ENCODE data around the gene LNX1.

Gene LNX1

DNA sequence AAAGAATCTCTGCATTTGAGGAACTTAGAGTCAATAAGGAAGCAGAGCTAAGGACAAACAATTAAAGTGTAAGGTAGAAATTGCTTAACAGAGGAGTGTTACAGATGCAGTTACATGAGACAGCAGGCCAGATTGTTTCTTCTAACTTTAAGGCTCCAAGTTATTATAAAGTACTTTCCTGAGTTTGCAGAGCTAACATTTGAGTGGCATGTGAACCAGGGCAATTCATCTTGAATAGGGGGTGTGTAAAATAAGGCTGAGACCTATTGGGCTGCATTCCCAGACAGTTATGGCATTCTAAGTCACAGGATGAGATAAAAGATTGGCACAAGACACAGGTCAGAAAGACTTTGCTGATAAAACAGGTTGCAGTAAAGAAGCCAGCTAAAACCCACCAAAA lies 7.6 kb upstream of the LNX1 start:
- DNase-seq = peak; percentile 39

DNA sequence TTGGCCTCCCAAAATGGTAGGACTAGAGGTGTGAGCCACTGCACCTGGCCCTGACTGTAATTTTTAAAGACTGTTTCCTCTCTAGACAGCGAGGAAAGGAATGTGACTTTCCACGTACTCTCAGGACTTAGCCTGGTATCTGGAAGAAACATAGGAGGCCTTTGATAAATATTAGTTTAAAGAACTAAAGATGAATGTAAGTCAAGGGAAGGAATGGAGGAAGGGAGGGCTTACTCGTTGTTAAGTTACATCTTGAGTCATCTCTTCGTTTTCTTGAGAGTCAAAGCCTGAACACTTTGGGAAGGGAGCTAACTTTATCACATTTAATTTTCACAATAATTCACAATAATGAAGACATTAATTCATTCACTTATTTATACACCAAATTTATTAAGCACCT lies 7.2 kb upstream of the LNX1 start:
- peak; percentile 45 for DNase-seq

DNA sequence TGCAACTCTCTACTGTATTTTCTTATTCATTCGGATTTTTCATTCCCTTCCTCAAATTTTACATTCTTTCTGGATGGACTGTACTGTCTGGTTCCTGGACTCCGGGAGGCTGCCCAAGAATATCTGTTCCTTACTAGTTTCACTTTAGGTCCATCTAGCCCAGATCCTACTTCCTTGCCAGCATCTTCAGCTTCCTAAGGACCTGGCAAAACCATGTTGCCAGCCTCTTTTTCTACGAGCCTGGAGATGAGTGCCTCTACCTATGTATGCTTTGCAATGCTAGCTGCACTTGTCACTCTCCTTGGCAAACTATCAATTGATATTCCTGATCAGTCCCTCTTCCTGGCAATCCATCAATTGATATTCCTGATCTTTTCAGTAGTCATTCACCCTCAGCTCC lies 5.6 kb upstream of the LNX1 start:
- no peak for DNase-seq

DNA sequence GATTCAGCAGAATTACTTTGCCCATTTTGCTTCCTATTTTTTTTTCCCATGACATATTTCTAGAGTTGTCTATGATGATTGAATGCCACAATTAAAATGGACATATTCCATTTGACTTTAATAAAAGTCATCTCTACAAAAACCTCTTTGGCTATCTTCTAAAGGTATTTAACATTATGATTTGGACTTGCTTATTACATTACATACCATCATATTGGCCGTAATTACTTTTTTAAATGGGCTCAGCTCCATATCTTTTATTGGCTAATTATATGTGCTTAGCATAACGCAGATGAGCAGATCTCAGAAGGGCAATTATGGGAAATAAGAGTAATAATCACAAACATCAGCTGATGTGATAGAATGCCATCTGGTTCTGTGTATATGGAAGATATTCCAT lies 4.5 kb upstream of the LNX1 start:
- no peak for DNase-seq

- no peak for DNase-seq
These were observed 3.9 kb upstream of the LNX1 start for GRCh38 chr4:53595204-53595603.

GRCh38 chr4:53593765-53594164 lies 2.5 kb upstream of the LNX1 start:
- DNase-seq = no peak

GRCh38 chr4:53592686-53593501 lies 1.6 kb upstream of the LNX1 start:
- peak; percentile 25 for DNase-seq

GRCh38 chr4:53592122-53592521 lies 836 bp upstream of the LNX1 start:
- no peak for DNase-seq

DNA sequence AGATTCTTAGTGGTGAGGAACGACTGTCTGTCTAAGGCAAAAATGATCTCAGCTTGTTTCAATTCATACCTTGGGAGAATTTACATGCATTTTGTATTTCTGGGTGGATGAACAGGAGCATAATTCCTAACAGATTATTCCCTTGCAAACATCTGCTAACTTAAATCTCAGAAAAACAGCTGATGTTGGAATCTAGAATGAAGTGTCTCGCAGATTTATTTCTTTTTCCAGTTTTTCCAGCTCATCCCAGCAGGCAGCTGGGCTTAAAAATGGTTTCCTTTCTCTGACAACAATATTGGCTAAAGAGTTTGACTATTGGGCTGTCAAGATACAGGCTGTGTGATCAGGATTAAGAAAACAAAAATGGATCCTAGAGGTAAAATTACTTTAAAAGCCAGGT lies 1.1 kb downstream of the LNX1 start:
- DNase-seq = no peak

DNA sequence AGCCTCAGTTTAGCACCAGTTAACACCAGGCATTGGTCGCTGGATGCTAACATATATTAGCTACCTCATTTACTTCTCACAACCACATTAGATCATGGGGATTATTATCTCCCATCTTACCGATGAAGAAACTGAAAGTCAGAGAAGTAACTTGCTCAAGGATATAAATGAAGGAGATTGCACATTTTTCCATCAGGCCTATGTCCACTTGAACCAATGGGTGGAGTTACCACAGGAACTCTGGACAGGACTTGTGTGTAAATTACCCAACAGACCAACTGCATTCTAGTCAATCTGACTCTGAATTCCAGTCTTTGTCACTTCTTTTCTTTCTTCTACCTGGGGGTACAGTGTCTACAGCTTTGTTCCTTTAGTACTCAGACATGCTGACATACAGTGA lies 1.8 kb downstream of the LNX1 start:
- no peak for DNase-seq

DNA sequence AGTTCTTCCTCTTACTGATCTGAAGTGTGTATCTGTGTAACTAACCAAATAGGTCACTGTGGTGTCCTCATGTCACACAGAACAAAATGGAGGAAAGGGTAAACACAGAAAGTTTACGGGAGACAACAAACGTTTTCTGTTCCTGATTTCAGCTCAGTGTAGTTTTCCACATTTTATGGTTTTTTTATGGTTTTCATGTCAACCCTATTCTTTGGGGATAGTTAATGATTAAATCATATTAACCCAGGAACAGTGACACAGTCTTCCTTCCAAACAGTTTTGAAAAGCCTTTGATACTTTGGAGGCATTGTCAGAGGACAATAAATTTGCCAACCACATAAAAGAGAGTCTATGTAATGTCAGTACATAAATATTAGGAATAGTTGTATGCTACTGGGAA lies 4.2 kb downstream of the LNX1 start:
- DNase-seq = no peak

- peak; percentile 99 for DNase-seq
These were observed 5.0 kb downstream of the LNX1 start for GRCh38 chr4:53586121-53586816.

DNA sequence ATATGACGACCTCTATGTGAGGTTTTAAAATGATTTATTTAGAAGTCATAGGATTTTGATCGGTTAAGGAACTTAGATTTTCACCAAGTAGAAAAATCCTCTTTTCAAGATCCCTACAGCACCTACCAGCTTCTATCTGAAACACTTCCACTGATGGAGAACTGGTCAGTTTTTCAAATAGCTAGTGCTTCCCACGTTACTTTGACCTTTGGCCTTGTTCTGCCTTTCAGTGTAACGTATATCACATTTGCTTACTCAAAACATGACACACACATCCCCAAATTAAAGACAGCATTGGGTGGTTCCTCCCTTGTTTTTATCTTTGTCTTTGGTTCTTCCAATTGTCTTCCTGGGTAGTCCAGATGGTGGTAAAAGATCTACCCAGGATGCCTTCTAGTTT lies 6.6 kb downstream of the LNX1 start:
- DNase-seq = no peak

DNA sequence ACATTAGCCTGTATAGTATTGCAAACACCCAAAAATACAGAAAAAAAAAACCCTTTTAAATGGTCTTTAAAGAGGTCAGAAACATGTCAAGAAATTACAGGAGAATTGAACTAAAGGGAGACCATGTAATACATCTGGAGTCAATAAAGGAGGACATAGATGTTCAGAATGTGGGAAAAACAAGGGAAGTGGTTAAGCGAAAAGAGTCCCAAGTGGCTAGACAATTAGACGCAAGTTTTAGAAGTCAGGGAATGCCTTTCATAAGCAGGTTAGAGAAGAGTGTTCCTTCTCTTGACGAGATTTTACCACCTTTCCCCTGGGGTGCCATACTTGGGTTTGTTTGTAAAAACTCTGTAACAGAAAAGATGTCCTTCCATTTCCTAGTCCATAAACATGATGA lies 7.8 kb downstream of the LNX1 start:
- DNase-seq = peak; percentile 32

DNA sequence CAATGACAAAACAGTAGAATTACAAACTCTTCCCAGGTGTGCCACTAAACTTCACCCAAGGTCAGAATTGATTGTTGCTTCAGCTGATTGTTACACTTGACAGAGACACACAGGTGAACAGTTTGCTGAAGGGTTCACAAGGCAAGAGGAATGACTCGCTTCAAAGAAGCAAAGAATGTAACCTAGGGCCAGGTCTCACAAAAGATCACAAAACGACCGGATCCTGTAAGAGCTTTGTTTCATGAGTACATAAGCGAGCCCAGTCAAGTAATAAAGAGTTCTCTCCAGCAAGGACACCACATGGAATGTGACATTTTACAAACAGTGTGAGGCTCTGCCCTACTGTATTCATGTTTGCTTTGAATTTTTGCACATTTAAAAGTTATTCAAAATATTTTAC lies 9.1 kb downstream of the LNX1 start:
- peak; percentile 48 for DNase-seq

DNA sequence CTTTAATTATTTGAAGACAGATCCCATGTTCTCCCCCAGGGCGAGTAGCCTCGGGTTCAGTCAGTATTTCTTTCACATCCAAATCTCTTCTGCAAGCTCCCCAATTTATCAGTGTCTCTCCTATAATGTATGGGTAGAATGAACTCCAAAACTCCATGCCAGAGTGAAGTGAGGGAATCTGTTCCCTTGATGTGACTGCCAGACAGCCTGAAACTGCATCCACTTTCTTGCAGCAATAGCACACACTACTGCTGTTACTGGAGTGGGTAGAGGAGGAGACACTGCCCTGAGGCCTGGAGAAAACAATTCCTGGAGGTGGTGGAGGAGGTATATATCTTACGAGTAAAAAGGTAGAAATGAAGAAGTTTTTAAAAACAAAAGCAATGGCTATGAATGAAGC lies 11.0 kb downstream of the LNX1 start:
- no peak for DNase-seq

GRCh38 chr4:53579826-53580225 lies 11.5 kb downstream of the LNX1 start:
- no peak for DNase-seq

DNA sequence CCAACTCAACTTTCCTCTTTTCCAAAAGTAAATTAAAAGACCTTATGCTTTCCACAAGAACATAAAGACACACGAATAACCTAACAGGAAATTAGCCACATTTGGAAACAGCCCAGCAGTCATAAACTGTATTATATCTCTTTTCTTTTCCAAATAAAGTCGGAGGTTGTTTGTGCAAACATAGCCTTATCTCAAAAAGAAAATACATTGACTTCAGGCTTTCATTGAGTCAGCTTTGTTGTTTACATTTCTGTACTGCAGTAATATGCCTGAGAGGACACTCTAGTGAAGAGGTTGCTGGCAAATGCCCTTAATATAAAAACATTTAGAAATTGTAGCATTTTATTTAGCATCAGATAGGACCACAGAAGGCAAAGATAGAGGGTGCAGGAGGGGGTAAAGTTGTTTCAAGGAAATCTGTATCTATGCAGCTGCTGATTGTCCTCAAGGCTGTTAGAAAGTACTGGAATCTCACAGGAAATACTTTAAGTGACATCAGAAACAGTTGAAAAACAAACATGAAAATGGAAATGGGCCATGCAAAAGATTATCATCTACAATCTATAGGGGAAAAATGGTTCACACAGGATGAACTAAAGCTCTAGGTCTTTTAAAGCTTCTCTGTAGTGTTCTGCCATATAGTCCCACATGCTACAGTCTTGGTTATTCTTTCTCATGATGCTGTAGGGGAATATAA lies 14.5 kb downstream of the LNX1 start:
- peak; percentile 75 for DNase-seq

GRCh38 chr4:53576071-53576617 lies 15.1 kb downstream of the LNX1 start:
- DNase-seq = no peak

GRCh38 chr4:53575552-53575951 lies 15.7 kb downstream of the LNX1 start:
- DNase-seq = no peak

DNA sequence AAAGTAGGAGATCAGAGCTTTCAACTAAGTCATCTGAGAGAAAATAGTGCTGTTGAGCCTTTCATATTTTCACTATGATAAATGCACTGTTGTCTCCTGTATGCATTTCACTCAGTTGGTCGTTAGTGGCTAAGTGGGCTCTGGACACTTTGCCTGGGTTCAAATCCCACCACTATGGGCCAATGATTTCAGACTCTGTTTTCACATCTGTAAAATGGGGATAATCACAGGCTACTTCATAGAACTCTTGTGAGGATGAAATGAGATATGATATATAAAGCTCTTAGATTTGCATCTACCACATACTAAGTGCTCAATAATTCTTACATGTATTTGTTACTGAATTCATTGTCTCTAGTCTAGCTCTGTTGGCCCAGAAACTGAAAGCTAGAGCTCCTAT lies 16.8 kb downstream of the LNX1 start:
- DNase-seq = no peak

DNA sequence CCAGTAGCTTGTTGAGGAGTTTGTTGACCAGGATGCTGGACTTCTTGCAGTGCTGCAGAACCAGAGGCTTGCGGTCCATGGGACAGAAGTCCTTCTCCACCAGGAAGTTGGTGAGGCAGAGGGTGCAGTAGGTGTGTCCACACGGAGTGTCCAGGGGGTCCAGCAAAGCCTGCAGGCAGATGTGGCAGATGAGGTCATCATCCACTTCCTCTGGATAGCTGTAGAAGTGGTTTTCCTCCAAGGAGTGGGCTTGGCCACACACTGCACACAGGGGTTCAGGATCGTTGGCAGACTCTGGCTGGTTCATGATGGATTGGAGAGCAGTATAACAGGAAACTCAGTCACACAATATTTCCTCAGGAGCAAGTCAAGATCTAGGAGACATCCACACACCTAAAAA lies 17.6 kb downstream of the LNX1 start:
- DNase-seq = peak; percentile 49

DNA sequence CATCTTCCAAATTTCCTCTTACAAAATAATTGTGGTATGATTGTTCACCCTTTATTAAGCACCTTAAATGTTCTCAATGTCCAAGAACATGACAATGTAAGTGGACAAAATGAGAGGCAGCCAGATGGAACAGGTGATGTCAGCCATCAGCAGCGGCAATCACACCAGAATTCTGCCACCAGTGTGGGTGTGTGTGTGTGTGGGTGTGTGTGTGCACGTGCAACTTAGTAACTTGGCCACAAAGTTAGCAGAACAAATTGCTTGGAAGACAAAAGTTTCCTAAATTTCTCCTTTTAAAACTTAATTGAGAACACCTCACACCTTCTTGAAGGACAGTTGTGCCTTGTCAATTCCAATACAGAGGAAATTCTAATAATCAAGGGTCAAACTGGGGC lies 18.7 kb downstream of the LNX1 start:
- no peak for DNase-seq
